ENCODE measurements around the gene NPSR1. TPM values are rescaled to one million over a fixed set of nuclear protein-coding genes. Genes with fewer than 3 reads are reported as not detected.

The NPSR1 gene
- total and polyA plus RNA-seq, 7 donors, result 0.51 TPM; not detected in 6

DNA sequence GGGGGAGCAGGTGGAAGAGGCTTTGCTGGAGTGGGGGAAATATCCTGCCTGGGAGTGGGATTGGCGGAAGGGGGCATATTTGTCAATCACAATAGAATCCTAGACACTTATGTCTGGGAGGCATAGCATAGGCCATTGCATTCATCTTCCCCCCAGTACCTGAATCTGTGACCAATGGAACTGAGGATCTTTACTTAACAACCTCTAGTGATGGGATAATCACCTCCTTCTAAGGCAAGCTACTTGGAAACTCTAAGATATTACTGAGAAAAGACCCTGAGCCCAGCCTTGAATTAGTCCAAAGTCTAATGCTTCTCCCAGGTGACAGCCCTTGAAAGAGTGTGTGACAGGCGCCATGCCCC, 90.7 kb downstream of the NPSR1 start:
- no peak for DNase-seq
- Histone ChIP-seq H3K4me3 (no peak overlapping the region), H3K4me1 (peaks cover 0 to 6% (median 0%) of the 10 kb centered on the region in 4 donors), H3K9me3 (no peaks in the 10 kb centered on the region), H3K27me3 (no peaks in the 10 kb centered on the region), H3K36me3 (no peaks in the 10 kb centered on the region), H3K27ac (no peak overlapping the region)
- intact Hi-C loops (cut with DNase I), result no loop called here
- no peak for TF ChIP-seq EP300 (IDR thresholded peaks at IDR 0.05)
- TF ChIP-seq, protein P1, sequence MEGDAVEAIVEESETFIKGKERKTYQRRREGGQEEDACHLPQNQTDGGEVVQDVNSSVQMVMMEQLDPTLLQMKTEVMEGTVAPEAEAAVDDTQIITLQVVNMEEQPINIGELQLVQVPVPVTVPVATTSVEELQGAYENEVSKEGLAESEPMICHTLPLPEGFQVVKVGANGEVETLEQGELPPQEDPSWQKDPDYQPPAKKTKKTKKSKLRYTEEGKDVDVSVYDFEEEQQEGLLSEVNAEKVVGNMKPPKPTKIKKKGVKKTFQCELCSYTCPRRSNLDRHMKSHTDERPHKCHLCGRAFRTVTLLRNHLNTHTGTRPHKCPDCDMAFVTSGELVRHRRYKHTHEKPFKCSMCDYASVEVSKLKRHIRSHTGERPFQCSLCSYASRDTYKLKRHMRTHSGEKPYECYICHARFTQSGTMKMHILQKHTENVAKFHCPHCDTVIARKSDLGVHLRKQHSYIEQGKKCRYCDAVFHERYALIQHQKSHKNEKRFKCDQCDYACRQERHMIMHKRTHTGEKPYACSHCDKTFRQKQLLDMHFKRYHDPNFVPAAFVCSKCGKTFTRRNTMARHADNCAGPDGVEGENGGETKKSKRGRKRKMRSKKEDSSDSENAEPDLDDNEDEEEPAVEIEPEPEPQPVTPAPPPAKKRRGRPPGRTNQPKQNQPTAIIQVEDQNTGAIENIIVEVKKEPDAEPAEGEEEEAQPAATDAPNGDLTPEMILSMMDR (IDR thresholded peaks at IDR 0.05), result no peak
- TF ChIP-seq POLR2AphosphoS5 (IDR thresholded peaks at IDR 0.05), result no peak
- TF ChIP-seq POLR2A (IDR thresholded peaks at IDR 0.05), result no peak
- 49 to 81% methylated on average over 2 of the region's 2 CpGs for WGBS, 2 donors

DNA sequence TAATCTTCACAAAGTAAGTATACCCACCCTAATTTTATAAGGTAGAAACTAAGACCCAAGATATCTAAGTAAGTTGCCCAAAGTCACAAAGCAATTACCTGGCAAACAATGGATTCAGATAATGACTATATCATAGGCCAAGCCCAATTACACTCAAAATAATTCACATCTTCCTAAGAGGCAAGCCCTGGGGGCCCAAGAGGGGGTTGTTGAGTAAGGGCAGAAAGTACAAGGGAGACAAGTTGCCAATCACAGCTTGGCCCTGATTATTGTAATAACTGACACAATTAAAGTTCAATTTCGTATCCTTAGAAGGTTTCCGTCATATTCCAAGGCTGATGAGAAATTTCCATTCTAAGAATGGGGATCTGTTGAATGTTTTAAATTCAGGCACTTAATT, 91.4 kb downstream of the NPSR1 start:
- Histone ChIP-seq H3K4me3 (no peak overlapping the region), H3K9me3 (no peaks in the 10 kb centered on the region), H3K4me1 (peaks cover 0 to 6% (median 0%) of the 10 kb centered on the region in 4 donors), H3K36me3 (no peaks in the 10 kb centered on the region), H3K27me3 (no peaks in the 10 kb centered on the region), H3K27ac (no peak overlapping the region)
- WGBS, 2 donors, result 93 to 95% methylated on average over 2 of the region's 2 CpGs
- TF ChIP-seq EP300 (IDR thresholded peaks at IDR 0.05), result no peak
- TF ChIP-seq, protein P1 (IDR thresholded peaks at IDR 0.05), result no peak
- TF ChIP-seq POLR2A (IDR thresholded peaks at IDR 0.05), result no peak
- TF ChIP-seq POLR2AphosphoS5 (IDR thresholded peaks at IDR 0.05), result no peak
- no peak for DNase-seq
- intact Hi-C loops (cut with DNase I), result no loop called here

DNA sequence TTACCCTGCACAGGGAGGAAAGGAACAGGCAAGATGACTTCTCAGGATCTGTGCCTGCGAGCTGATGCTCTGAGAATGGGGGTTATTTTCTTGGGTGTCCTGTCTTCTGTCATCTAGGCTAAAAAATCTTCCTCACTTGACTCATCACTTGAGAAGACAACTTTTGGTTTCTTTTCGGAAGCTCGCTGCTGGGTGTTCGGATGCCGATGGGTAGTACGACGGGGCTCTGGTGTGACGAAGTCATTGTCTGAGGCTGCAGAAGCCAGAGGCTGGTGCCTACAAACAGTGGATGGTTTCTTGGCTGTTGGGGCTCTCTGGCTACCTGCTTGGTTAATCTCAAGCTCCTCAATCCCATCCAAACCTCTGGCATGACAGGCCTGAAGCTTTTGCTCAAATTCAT, 92.2 kb downstream of the NPSR1 start:
- Histone ChIP-seq H3K4me3 (no peak overlapping the region), H3K36me3 (no peaks in the 10 kb centered on the region), H3K27me3 (no peaks in the 10 kb centered on the region), H3K27ac (no peak overlapping the region), H3K4me1 (peaks cover 0 to 6% (median 0%) of the 10 kb centered on the region in 4 donors), H3K9me3 (no peaks in the 10 kb centered on the region)
- intact Hi-C loops (cut with DNase I), result no loop called here
- TF ChIP-seq, protein P1 (IDR thresholded peaks at IDR 0.05), result no peak
- no peak for TF ChIP-seq EP300 (IDR thresholded peaks at IDR 0.05)
- TF ChIP-seq POLR2A (IDR thresholded peaks at IDR 0.05), result no peak
- no peak for TF ChIP-seq POLR2AphosphoS5 (IDR thresholded peaks at IDR 0.05)
- DNase-seq, result no peak
- 94 to 98% methylated on average over 8 of the region's 8 CpGs for WGBS, 2 donors

DNA sequence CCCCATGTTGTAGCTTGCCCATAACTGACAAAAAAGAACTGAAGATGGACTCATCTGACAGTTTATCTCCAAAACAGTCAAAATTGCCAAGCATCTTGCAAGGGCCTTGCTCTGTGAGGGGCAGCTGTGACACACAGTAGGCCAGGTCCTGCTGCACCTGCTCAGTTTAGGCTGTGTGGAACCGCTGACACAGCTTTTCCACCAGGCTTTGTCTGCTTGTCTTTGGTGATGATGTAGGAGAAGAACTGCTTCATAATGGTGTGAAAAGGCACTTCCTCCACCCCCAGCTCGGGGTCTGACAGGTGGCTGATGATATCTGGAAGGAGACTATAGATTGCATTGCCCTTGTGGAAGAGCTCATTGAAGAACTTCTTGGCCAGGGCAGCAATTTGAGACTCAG, 92.6 kb downstream of the NPSR1 start:
- Histone ChIP-seq H3K27ac (no peak overlapping the region), H3K9me3 (no peaks in the 10 kb centered on the region), H3K4me1 (peaks cover 0 to 6% (median 0%) of the 10 kb centered on the region in 4 donors), H3K36me3 (no peaks in the 10 kb centered on the region), H3K27me3 (no peaks in the 10 kb centered on the region), H3K4me3 (no peak overlapping the region)
- TF ChIP-seq POLR2AphosphoS5 (IDR thresholded peaks at IDR 0.05) (no peak), POLR2A (IDR thresholded peaks at IDR 0.05) (no peak), EP300 (IDR thresholded peaks at IDR 0.05) (no peak)
- TF ChIP-seq, protein P1 (IDR thresholded peaks at IDR 0.05), result no peak
- DNase-seq, result no peak
- 78 to 91% methylated on average over 2 of the region's 2 CpGs for WGBS, 2 donors
- intact Hi-C loops (cut with DNase I), result no loop called here

Measured in sigmoid colon (tissue), 7 donors.